ENCODE results near the gene PBRM1. TPM values are rescaled to one million over a fixed set of nuclear protein-coding genes. Genes with fewer than 3 reads are reported as not detected.

PBRM1 gene
- total and polyA plus RNA-seq, 11 donors, result 8.5 to 61.7 (median 44.4) TPM

DNA sequence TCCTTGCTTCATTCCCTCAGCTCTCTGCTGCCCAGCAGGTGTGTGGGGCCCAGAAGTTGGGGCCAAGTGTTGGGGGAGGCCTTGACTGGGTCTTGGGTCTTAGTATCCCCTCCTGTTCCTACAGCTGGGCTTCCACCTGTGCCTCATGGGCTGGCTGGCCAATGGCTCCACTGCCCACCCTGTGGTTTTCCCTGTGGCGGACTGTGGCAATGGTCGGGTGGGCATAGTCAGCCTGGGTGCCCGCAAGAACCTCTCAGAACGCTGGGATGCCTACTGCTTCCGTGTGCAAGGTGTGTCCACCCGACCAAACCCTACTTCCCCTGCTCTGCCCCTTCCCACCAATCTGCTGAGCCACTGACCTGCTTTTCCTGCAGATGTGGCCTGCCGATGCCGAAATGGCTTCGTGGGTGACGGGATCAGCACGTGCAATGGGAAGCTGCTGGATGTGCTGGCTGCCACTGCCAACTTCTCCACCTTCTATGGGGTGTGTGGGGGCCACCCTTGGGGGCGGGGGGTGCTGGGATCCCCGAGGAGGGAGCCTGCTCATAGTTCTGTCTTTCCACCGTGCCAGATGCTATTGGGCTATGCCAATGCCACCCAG lies 163.0 kb downstream of the PBRM1 start:
- peak in 3 of 5 donors; percentile 15 to 47 (median 18) for DNase-seq
- Histone ChIP-seq H3K36me3 (peaks cover 0 to 94% (median 21%) of the 10 kb centered on the region in 9 donors), H3K27ac (no peak overlapping the region), H3K4me3 (no peak overlapping the region), H3K27me3 (no peaks in the 10 kb centered on the region), H3K9me3 (no peaks in the 10 kb centered on the region), H3K4me1 (peaks cover 9 to 43% (median 24%) of the 10 kb centered on the region in 12 donors)
- WGBS, 4 donors, result 90 to 95% (median 93%) methylated on average over 10 to 14 of the region's 14 CpGs
- no peak for TF ChIP-seq POLR2A (IDR thresholded peaks at IDR 0.05)
- intact Hi-C loops (cut with DNase I), result no loop called here
- no peak for ATAC-seq

DNA sequence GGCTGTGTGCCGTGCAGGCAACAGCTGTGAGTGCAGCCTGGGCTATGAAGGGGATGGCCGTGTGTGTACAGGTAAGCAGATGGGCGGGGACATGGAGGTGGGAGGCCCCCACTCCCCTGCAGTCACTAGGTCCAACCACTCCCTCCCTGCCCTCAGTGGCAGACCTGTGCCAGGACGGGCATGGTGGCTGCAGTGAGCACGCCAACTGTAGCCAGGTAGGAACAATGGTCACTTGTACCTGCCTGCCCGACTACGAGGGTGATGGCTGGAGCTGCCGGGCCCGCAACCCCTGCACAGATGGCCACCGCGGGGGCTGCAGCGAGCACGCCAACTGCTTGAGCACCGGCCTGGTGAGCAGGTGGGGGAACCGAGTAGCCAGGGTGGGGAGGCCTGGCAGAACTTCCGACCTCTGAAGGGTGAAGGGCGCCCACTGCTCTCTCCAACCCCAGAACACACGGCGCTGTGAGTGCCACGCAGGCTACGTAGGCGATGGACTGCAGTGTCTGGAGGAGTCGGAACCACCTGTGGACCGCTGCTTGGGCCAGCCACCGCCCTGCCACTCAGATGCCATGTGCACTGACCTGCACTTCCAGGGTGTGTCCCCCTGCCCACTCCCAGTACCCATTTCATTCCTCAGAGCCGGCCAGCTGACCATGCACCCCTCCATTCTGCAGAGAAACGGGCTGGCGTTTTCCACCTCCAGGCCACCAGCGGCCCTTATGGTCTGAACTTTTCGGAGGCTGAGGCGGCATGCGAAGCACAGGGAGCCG lies 163.6 kb downstream of the PBRM1 start:
- TF ChIP-seq, protein P1, sequence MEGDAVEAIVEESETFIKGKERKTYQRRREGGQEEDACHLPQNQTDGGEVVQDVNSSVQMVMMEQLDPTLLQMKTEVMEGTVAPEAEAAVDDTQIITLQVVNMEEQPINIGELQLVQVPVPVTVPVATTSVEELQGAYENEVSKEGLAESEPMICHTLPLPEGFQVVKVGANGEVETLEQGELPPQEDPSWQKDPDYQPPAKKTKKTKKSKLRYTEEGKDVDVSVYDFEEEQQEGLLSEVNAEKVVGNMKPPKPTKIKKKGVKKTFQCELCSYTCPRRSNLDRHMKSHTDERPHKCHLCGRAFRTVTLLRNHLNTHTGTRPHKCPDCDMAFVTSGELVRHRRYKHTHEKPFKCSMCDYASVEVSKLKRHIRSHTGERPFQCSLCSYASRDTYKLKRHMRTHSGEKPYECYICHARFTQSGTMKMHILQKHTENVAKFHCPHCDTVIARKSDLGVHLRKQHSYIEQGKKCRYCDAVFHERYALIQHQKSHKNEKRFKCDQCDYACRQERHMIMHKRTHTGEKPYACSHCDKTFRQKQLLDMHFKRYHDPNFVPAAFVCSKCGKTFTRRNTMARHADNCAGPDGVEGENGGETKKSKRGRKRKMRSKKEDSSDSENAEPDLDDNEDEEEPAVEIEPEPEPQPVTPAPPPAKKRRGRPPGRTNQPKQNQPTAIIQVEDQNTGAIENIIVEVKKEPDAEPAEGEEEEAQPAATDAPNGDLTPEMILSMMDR (IDR thresholded peaks at IDR 0.05), result no peak
- no peak for TF ChIP-seq POLR2A (IDR thresholded peaks at IDR 0.05)
- Histone ChIP-seq H3K4me3 (no peak overlapping the region), H3K9me3 (no peaks in the 10 kb centered on the region), H3K27me3 (no peaks in the 10 kb centered on the region), H3K36me3 (peaks cover 0 to 95% (median 19%) of the 10 kb centered on the region in 9 donors), H3K27ac (no peak overlapping the region), H3K4me1 (peaks cover 9 to 38% (median 24%) of the 10 kb centered on the region in 12 donors)
- DNase-seq, result peak in 3 of 5 donors; percentile 18 to 62 (median 21)
- no peak for ATAC-seq
- 94 to 98% (median 96%) methylated on average over 19 to 33 of the region's 33 CpGs for WGBS, 4 donors
- intact Hi-C loops (cut with DNase I), result no loop called here

DNA sequence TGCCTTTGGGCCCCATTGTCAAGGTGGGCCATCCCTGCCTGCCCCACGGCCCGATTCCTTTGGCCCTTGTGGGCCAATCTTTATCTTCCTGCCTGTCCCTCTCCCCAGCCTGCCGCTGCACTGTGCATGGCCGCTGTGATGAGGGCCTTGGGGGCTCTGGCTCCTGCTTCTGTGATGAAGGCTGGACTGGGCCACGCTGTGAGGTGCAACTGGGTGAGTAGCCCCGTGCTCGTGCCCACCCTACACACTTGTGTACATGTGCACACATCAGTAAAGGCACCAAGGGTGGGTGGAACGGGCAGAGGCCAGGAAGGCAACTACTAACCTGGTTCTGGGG lies 164.3 kb downstream of the PBRM1 start:
- H3K36me3 ChIP-seq, result peaks cover 0 to 94% (median 19%) of the 10 kb centered on the region in 9 donors
- peaks cover 9 to 32% (median 23%) of the 10 kb centered on the region in 12 donors for H3K4me1 ChIP-seq
- no peak for TF ChIP-seq POLR2A (IDR thresholded peaks at IDR 0.05)
- TF ChIP-seq, protein P1 (IDR thresholded peaks at IDR 0.05), result no peak
- intact Hi-C loops (cut with DNase I), result no loop called here
- ATAC-seq (no peak), DNase-seq (peak in 2 of 5 donors; percentile 11 to 40)
- H3K27ac ChIP-seq, result no peak overlapping the region
- H3K4me3 ChIP-seq, result no peak overlapping the region
- H3K9me3 ChIP-seq, result no peaks in the 10 kb centered on the region
- WGBS, 4 donors, result 90 to 95% (median 92%) methylated on average over 5 to 8 of the region's 8 CpGs
- no peaks in the 10 kb centered on the region for H3K27me3 ChIP-seq

DNA sequence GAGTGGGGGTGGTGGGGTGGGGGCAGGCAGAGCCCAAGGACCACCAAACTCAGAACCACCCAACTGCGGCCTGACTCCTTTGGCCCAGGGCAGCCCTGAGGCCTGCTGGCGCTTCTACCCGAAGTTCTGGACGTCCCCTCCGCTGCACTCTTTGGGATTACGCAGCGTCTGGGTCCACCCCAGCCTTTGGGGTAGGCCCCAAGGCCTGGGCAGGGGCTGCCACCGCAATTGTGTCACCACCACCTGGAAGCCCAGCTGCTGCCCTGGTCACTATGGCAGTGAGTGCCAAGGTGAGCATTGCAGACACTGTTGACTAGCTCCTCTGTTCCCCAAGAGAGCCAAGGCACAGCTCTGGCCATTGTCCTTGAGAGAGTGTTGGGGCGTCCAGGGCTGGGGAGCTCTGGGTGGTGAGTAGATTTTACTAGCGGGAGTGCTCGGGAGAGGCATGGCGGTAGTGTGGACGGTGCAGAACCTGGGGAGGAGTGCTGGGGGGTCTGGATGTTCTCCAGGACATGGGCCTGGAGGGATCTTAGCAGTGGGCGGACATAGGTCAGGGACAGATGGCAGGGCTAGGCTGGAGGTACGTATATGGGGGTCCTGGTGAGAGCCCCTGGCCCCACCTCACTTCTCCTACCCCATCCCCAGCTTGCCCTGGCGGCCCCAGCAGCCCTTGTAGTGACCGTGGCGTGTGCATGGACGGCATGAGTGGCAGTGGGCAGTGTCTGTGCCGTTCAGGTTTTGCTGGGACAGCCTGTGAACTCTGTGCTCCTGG lies 164.8 kb downstream of the PBRM1 start:
- Histone ChIP-seq H3K4me3 (no peak overlapping the region), H3K4me1 (peaks cover 9 to 26% (median 18%) of the 10 kb centered on the region in 12 donors), H3K27me3 (no peaks in the 10 kb centered on the region), H3K9me3 (no peaks in the 10 kb centered on the region), H3K36me3 (peaks cover 0 to 95% (median 19%) of the 10 kb centered on the region in 9 donors), H3K27ac (no peak overlapping the region)
- 92 to 97% (median 93%) methylated on average over 11 to 20 of the region's 20 CpGs for WGBS, 4 donors
- ATAC-seq, result no peak
- intact Hi-C loops (cut with DNase I), result no loop called here
- DNase-seq, result peak in 1 of 5 donors; percentile 42
- TF ChIP-seq, protein P1 (IDR thresholded peaks at IDR 0.05), result no peak
- TF ChIP-seq POLR2A (IDR thresholded peaks at IDR 0.05), result no peak

All from heart left ventricle (tissue), 16 donors.